ENCODE data around the gene SUN3. TPM values are rescaled to one million over a fixed set of nuclear protein-coding genes. Genes with fewer than 3 reads are reported as not detected.
"Not testable (repeated sequence)": the region's sequence is repeated elsewhere in the genome, so short reads cannot be mapped to it uniquely, and the experiment has no call there.

The SUN3 gene
- total and polyA plus RNA-seq, 5 experiments from 2014 or later = 0.60 to 2.3 (median 1.0) TPM; not detected in 2

DNA sequence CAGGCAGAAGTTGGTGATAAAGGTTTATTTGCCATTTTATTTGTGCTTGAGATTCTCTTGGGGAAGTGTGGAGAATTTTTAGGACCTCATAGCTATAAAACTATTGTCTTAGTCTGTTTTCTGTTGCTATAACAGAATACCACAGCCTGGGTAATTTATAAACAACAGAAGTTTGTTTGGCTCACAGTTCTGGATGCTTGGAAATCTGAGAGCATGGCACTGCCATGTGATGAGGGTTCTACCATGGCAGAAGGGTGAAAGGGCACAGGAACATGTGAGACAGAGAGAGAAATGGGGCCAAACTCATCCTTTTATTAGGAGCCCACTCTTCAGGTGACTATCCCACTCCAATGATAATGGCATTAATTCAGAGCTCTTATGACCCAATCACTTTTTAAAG, 12.3 kb downstream of the SUN3 start:
- DNase-seq (no peak), ATAC-seq (no peak)
- H3K27ac Mint-ChIP-seq = peak overlapping the region in 1 of 10 donors; percentile 61
- H3K9me3 Mint-ChIP-seq = peaks cover 7 to 26% (median 14%) of the 10 kb centered on the region in 9 donors
- peaks cover 0 to 2% (median 0%) of the 10 kb centered on the region in 4 donors for H3K4me1 Mint-ChIP-seq
- H3K27me3 Mint-ChIP-seq = peaks cover 0 to 11% (median 3%) of the 10 kb centered on the region in 5 donors
- POLR2A ChIA-PET = interaction anchor here (0.8 kb wide), 1 partner anchor 79 kb away, joined by 3 read pairs; no protein-coding TSS in a partner anchor
- H3K36me3 Mint-ChIP-seq = peaks cover 0 to 27% (median 10%) of the 10 kb centered on the region in 3 donors
- H3K4me3 Mint-ChIP-seq = no peak overlapping the region

DNA sequence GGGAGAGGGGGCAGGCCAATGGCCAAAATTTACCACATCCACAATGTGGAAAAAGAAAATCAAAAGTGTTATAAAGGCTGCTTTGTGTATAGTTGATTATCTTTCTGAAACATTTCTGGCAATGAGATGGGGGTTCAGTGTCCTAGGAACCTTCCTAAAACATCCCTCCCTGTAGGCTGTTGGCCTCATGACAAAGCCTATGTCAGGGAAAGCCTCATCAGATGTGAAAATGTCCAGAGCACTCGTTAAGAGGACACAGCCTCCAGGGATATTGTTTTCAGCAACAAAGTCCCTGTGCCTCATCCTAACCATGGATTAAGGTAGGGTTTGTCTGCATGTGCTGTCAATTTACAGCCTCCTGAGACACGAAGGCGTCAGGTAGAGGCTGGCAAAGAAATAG, 17.0 kb downstream of the SUN3 start:
- DNase-seq (no peak), ATAC-seq (no peak)
- Mint-ChIP-seq H3K4me3 (no peak overlapping the region), H3K27me3 (peaks cover 0 to 7% (median 3%) of the 10 kb centered on the region in 5 donors), H3K36me3 (peaks cover 0 to 7% (median 2%) of the 10 kb centered on the region in 3 donors), H3K9me3 (peaks cover 0 to 2% (median 0%) of the 10 kb centered on the region in 9 donors), H3K4me1 (peaks cover 0 to 2% (median 0%) of the 10 kb centered on the region in 4 donors), H3K27ac (no peak overlapping the region)
- POLR2A ChIA-PET = no interaction called here

DNA sequence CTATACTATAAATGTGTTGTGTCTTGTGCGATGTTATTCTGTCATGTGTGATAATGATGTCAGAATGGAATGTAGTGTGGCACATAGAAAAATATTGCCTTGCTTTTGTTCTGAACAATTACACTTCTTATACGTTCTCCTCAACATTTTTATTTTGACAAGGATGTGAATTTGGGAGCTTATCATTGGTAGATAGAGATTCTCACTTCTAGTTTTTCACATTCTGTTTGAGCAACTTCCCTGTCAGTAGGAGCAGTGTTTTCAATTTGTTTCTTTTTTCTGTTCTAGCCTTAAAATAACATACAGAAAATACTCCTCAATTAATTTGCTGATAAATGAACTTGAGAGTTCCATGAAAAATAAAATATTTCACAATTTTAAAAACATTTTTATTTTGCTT, 17.6 kb downstream of the SUN3 start:
- Mint-ChIP-seq H3K4me1 (peaks cover 0 to under 1% (median 0%) of the 10 kb centered on the region in 4 donors), H3K27ac (no peak overlapping the region), H3K4me3 (no peak overlapping the region), H3K27me3 (peaks cover 0 to 7% (median 3%) of the 10 kb centered on the region in 5 donors), H3K36me3 (peaks cover 0 to 7% (median 2%) of the 10 kb centered on the region in 3 donors), H3K9me3 (peaks cover 0 to 3% (median 0%) of the 10 kb centered on the region in 9 donors)
- POLR2A ChIA-PET = no interaction called here
- no peak for ATAC-seq
- DNase-seq = no peak

DNA sequence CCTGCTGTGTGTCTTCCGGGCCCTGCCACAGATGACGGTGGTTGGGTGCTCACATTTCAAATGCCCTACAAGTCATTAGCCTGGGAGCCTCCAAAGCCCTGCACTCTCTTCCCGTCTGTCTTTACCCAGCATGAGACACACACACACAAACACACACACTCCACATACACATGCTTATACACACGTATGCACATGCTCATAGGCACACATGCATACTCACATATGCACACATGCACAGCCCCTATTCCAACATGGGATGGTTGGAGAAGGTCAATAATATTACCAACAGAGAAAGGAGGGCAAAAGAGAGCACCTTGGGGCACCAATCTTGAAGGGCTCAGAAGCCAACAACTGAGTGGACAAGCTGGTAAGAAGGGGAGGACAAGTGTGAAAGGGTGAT, 19.0 kb downstream of the SUN3 start:
- no peak for DNase-seq
- POLR2A ChIA-PET = interaction anchor here (0.6 kb wide), 1 partner anchor 67 kb away, joined by 3 read pairs; no protein-coding TSS in a partner anchor
- H3K9me3 Mint-ChIP-seq = peaks cover 0 to 3% (median 0%) of the 10 kb centered on the region in 9 donors
- H3K4me3 Mint-ChIP-seq = no peak overlapping the region
- ATAC-seq = no peak
- H3K27ac Mint-ChIP-seq = no peak overlapping the region
- no peaks in the 10 kb centered on the region for H3K4me1 Mint-ChIP-seq
- H3K27me3 Mint-ChIP-seq = peaks cover 0 to 9% (median 2%) of the 10 kb centered on the region in 5 donors
- peaks cover 0 to 7% (median 2%) of the 10 kb centered on the region in 3 donors for H3K36me3 Mint-ChIP-seq

DNA sequence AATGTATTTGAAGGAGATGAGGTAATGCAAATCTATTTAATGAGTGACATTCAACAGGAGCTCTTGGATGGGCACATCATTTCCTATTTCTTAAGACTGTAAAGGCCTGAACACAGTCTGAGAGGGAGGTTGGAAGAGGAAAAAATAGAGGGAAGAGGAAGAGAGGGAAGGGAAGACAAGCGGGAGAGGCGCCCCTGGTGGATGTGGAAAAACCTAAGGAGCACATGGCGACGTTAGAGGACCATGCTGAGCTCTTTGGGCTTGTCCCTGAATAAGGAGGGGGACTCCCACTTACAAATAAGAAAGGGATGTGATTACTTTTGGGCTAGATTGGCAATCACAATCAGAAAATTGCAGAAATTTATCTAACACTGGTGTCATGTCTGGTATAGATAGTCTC, 19.6 kb downstream of the SUN3 start:
- peaks cover 0 to 3% (median 0%) of the 10 kb centered on the region in 9 donors for H3K9me3 Mint-ChIP-seq
- no peak overlapping the region for H3K4me3 Mint-ChIP-seq
- POLR2A ChIA-PET = interaction anchor here (0.6 kb wide), 1 partner anchor 71 kb away, joined by 3 read pairs; no protein-coding TSS in a partner anchor
- peaks cover 0 to 14% (median under 1%) of the 10 kb centered on the region in 5 donors for H3K27me3 Mint-ChIP-seq
- ATAC-seq (no peak), DNase-seq (no peak)
- H3K27ac Mint-ChIP-seq = no peak overlapping the region
- peaks cover 0 to 7% (median 2%) of the 10 kb centered on the region in 3 donors for H3K36me3 Mint-ChIP-seq
- H3K4me1 Mint-ChIP-seq = peaks cover 0 to under 1% (median 0%) of the 10 kb centered on the region in 4 donors

DNA sequence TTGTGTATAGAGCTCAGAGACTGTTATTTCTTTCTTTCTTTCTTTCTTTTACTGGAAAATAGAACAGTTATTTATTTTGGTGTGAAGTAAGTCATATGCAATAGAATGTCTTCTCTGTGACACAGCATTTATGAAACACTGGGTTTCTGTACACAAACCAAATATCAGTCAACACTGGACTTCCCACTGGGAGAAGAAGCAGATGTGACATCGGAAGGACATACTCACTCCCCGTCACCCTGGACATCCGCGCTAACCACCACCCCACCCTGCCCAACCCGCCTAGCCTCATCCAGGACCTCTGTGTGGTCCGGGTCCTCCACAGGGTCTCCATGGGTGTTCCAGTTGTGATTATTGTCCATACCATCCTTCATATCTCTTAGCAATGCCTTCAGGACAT, 22.0 kb downstream of the SUN3 start:
- no peak overlapping the region for H3K4me3 Mint-ChIP-seq
- H3K4me1 Mint-ChIP-seq = peaks cover 0 to 2% (median 0%) of the 10 kb centered on the region in 4 donors
- H3K27me3 Mint-ChIP-seq = peaks cover 0 to 14% (median 0%) of the 10 kb centered on the region in 5 donors
- ATAC-seq (no peak), DNase-seq (no peak)
- POLR2A ChIA-PET = no interaction called here
- no peaks in the 10 kb centered on the region for H3K36me3 Mint-ChIP-seq
- peaks cover 0 to 2% (median 0%) of the 10 kb centered on the region in 9 donors for H3K9me3 Mint-ChIP-seq
- H3K27ac Mint-ChIP-seq = no peak overlapping the region

DNA sequence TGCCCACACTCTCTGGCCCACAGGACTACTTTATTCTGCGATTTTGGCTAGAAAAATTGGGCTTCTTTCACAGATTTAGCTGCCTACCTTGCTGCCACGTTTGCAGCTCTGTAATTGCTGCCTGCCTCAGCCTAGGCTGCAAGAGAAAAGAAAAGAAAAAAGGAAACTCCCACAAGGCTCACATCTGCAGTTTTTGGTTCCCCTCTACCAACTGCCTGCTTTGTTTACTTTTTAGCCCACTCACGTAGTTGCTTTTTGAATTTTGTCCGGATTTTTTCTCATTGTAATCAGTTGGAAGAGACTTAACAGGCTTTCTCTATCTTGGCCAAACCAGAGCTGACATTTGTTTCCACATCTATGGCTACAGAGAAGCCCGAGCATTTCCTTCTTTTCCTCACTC, 24.3 kb downstream of the SUN3 start:
- no peak for ATAC-seq
- POLR2A ChIA-PET = no interaction called here
- Mint-ChIP-seq H3K27ac (peak overlapping the region in 1 of 10 donors; percentile 24), H3K36me3 (peaks cover 0 to 5% (median 0%) of the 10 kb centered on the region in 3 donors), H3K4me3 (no peak overlapping the region), H3K9me3 (peaks cover 0 to 1% (median 0%) of the 10 kb centered on the region in 9 donors), H3K4me1 (peaks cover 0 to 2% (median 0%) of the 10 kb centered on the region in 4 donors), H3K27me3 (peaks cover 0 to 14% (median 0%) of the 10 kb centered on the region in 5 donors)
- no peak for DNase-seq

DNA sequence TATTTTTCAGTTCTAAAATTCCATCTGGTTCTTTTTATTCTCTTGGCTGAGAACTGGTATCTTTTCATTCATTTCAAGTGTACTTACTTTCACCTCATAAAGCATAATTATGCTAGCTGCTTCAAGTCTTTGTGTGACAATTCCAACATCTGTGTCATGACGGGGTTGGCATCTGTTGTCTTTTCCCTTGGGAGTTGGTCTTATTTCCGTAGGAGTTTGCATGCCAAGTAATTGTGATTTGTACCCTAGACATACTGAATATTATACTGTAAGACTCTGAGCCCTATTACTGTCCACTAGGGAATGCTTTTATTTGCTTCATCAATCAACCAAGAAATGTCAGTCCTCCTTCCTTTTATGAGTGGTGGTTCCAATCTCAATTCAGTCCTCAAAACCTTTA, 24.9 kb downstream of the SUN3 start:
- Mint-ChIP-seq H3K36me3 (peaks cover 0 to 5% (median 0%) of the 10 kb centered on the region in 3 donors), H3K27me3 (peaks cover 0 to 14% (median 0%) of the 10 kb centered on the region in 5 donors), H3K9me3 (peaks cover 0 to 1% (median 0%) of the 10 kb centered on the region in 9 donors), H3K4me3 (no peak overlapping the region), H3K4me1 (peaks cover 0 to 2% (median 0%) of the 10 kb centered on the region in 4 donors), H3K27ac (no peak overlapping the region)
- ATAC-seq (no peak), DNase-seq (no peak)
- POLR2A ChIA-PET = no interaction called here

DNA sequence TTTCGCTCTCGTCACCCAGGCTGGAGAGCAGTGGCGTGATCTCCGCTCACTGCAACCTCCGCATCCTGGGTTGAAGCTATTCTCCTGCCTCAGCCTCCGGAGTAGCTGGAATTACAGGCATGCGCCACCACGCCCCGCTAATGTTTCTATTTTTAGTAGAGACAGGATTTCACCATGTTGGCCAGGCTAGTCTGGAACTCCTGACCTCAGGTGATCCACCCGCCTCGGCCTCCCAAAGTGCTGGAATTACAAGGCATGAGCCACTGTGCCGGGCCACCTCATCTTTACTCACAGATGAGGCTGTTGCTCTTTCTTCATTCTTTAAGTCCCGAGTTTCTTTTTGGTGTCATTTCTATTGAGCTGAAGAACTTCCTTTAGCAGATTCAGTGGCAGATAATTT, 28.7 kb downstream of the SUN3 start:
- H3K36me3 Mint-ChIP-seq, DNase-seq, H3K4me1 Mint-ChIP-seq, ATAC-seq, H3K4me3 Mint-ChIP-seq, H3K9me3 Mint-ChIP-seq, H3K27me3 Mint-ChIP-seq, H3K27ac Mint-ChIP-seq: not testable (repeated sequence)
- POLR2A ChIA-PET = interaction anchor here (0.6 kb wide), 1 partner anchor 105 kb away, joined by 3 read pairs; no protein-coding TSS in a partner anchor

DNA sequence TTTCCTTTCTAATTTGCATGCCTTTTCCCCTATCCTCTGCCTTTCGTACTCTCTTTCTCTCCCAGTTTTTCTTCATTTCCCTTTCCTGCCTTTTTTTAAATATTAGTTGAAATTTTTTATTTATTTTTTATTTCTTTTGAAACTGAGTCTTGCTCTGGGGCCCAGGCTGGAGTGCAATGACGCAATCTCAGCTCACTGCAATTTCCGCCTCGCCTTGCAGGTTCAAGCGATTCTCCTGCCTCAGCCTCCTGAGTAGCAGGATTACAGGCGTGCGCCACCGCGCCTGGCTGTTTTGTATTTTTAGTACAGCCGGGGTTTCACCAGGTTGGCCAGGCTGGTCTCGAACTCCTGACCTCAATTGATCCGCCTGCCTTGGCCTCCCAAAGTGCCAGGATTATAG, 29.5 kb downstream of the SUN3 start:
- no peak for DNase-seq
- Mint-ChIP-seq H3K27me3 (no peaks in the 10 kb centered on the region), H3K4me1 (peaks cover 0 to 2% (median 0%) of the 10 kb centered on the region in 4 donors), H3K27ac (no peak overlapping the region), H3K4me3 (no peak overlapping the region), H3K36me3 (peaks cover 0 to 5% (median 0%) of the 10 kb centered on the region in 3 donors), H3K9me3 (peaks cover 0 to 10% (median 0%) of the 10 kb centered on the region in 9 donors)
- ATAC-seq = no peak
- POLR2A ChIA-PET = no interaction called here

DNA sequence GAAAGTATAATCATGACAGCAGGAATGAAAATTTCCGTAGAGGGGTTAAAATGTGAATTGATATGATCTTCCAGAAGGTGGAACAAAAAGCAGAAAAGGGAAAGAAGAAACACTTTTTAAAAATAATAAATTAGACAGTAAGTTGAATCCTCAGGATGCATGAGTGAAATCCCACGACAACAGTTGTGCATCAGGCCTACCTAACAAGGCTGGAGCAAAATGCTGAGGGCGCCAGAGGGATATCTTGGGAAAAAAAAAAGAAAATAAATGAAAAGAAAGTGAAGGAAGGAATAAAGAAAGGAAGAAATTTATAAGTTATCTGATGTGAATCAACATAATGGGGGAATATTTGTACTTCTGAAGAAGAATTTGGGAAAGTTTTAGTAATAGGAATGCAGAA, 36.5 kb downstream of the SUN3 start:
- H3K27ac Mint-ChIP-seq = peak overlapping the region; percentile 93 to 98 (median 95)
- DNase-seq = no peak
- H3K36me3 Mint-ChIP-seq = no peaks in the 10 kb centered on the region
- POLR2A ChIA-PET = interaction anchor here (0.6 to 3.1 kb wide), 10 partner anchors 12 to 120 kb away, joined by 4 to 54 read pairs (median 8); partner anchors contain the start of genes HUS1 and UPP1
- no peaks in the 10 kb centered on the region for H3K27me3 Mint-ChIP-seq
- peak overlapping the region; percentile 91 to 98 (median 94) for H3K4me3 Mint-ChIP-seq
- H3K9me3 Mint-ChIP-seq = peaks cover 0 to 13% (median 0%) of the 10 kb centered on the region in 9 donors
- no peak for ATAC-seq
- H3K4me1 Mint-ChIP-seq = peaks cover 18 to 20% (median 20%) of the 10 kb centered on the region in 4 donors

DNA sequence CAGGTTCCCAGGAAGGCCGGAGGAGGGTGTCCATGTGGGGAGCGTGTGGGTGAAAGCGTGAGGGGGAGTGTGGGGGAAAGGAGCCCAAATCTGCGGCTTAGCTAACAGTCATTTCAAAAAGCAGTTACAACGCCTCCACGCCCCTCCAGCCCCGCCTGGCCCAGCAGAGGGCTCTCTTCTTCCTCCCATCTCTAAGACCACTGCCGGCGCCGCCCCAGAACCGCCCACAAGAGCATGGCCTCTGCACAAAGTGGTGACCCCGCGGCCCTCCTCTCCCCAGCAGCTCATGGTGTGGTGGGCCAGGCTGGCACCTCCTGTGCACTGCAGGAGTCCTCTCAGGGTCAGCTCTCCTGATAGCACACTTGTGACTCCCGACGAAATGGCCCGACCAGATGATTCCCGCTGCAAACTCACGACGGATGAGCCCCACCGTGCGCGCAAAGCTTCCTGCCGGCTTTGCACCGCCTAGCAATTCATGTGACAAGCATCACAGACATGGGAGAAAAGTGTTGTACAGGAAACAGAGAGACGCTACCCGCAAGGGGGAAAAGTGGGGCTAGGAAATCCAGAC, 37.1 kb downstream of the SUN3 start:
- H3K27ac Mint-ChIP-seq = peak overlapping the region; percentile 93 to 98 (median 95)
- no peaks in the 10 kb centered on the region for H3K27me3 Mint-ChIP-seq
- POLR2A ChIA-PET = interaction anchor here (0.6 to 3.1 kb wide), 10 partner anchors 12 to 121 kb away, joined by 4 to 54 read pairs (median 8); partner anchors contain the start of genes HUS1 and UPP1
- no peaks in the 10 kb centered on the region for H3K36me3 Mint-ChIP-seq
- H3K4me3 Mint-ChIP-seq = peak overlapping the region; percentile 91 to 98 (median 94)
- H3K4me1 Mint-ChIP-seq = peaks cover 18 to 20% (median 20%) of the 10 kb centered on the region in 4 donors
- ATAC-seq (peak; percentile 94 to 98), DNase-seq (peak; percentile 69 to 93 (median 82))
- H3K9me3 Mint-ChIP-seq = peaks cover 0 to 13% (median 0%) of the 10 kb centered on the region in 9 donors

DNA sequence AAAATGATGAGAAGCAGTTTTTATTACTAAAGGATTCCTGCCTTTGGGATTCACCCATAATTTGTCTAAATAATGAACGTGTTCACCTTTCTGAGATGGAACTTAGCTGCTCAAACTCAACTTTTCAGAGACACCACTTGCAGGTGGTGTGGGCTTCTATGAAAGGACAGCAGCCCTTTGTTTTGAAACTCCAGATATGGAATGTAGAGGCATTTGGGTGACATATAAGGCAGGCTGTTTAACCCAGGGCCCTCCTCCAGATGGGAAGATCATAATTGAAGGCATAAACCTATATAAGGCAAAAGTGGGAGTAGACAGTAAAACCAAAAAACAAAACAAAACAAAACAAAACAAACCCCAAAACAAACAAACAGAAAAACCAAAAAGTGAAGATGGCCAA, 37.6 kb downstream of the SUN3 start:
- Mint-ChIP-seq H3K36me3 (no peaks in the 10 kb centered on the region), H3K4me1 (peaks cover 18 to 20% (median 20%) of the 10 kb centered on the region in 4 donors)
- POLR2A ChIA-PET = interaction anchor here (0.5 to 3.1 kb wide), 11 partner anchors 11 to 1979 kb away, joined by 3 to 54 read pairs (median 5); partner anchors contain the start of genes HUS1 and UPP1

More for the DNA sequence above, 37.6 kb downstream of the SUN3 start:
- Mint-ChIP-seq H3K4me3 (peak overlapping the region; percentile 91 to 98 (median 94)), H3K27me3 (no peaks in the 10 kb centered on the region), H3K27ac (peak overlapping the region; percentile 93 to 98 (median 95)), H3K9me3 (peaks cover 0 to 13% (median 0%) of the 10 kb centered on the region in 9 donors)
- ATAC-seq (no peak), DNase-seq (no peak)
